Ovary (tissue), 3 donors: ENCODE data around the gene LHFPL4.

Experiments
- CTCF ChIP-seq, 3 donors: fragments of 450-650 bp in 2 of 3; fragments of 200-600 bp in 1 of 3; IDR thresholded peaks; one replicate each; pipeline versions ENCODE4 v1.5.1 to v1.8.0; 2016 to 2022; ENCODE audit warnings: antibody characterized with exemption in 3 of 3, mild to moderate bottlenecking in 1 of 3
- EP300 ChIP-seq: sonication (generic); formaldehyde crosslinking; IDR thresholded peaks from one replicate; pipeline ENCODE4 v1.6.1; 2017; ENCODE audit warnings: antibody characterized with exemption
- POLR2A ChIP-seq: fragments of 450-650 bp; IDR thresholded peaks from one replicate; pipeline ENCODE4 v1.6.1; 2017; ENCODE audit warnings: antibody characterized with exemption, mild to moderate bottlenecking, moderate library complexity
- donor health status: DM: no; HTN: no; CAD: no.

GRCh38 chr3:9569054-9569453 is 15.4 kb upstream of the LHFPL4 start:
- TF ChIP-seq POLR2A (no peak), CTCF (IDR thresholded peaks at IDR 0.05) (no peak), EP300 (no peak)
